D341Med (cell line): ENCODE data around the gene ZBTB7C.

ENCODE experiments used
- DNase-seq: peaks from one replicate; pipeline ENCODE4 v3.0.0; 2012; ENCODE audit warnings: low spot score

The ZBTB7C gene

DNA sequence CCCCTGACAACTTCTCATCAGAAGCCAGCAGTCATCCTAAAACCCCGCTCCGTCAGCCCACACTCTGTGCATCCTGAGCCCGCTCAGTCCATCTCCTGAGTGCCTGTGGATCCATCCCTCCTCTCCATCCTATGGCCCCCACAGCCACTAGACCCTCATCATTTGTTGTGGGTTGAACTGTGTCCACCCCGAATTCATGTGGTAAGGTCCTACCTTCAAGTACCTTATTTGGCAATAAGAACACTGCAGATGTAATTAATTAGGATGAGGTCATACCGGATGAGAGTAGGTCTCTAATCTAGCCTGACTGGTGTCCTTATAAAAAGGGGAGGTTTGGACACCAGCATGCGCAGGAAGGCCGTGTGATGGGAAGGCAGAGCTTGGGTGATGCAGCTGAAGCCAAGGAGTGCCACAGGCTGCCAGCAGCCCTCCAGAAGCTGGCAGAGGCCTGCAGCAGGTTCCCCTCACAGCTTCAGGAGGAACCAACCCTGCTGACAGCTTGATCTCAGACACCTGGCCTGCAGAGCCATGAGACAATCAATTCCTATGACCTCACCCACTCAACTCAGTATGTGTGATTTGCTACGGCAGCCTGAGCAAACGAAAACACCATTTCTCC lies 192.4 kb downstream of the ZBTB7C start:
- DNase-seq = no peak

DNA sequence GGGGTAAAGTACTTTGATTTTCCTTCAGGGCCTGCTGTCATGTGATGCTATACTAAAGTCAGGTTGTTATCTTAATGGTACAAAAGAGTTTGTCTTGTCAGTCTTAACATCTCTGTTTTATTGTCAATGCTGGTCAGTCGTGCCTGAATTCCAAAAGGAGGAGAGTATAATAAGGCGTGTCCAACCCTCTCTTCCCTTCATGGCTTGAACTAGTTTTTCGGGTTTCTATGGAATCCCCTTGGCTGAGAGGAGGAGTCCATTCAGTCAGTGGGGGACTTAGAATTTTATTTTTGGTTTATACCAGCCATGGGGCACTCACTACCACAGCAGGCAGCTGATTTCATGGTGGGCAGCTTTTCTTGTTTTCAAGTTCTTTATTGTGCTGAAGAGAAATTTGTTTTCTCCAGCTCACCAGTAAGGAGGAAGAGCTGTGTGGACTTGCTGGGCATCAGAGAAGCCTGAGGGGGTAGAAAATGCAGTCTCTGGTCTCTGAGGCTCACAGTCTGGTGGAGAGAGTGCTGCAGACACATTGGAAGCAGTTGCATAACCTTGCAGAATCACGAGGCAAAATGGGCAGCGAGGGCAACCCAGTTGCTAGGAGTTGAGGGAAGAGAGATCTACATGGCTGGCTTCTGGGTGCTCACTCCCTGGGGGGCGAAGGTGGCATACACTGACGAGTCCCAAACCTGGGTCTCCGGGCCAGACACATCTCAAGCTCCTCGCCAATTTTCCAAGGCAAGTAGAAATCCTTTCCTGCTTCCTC lies 193.1 kb downstream of the ZBTB7C start:
- no peak for DNase-seq

DNA sequence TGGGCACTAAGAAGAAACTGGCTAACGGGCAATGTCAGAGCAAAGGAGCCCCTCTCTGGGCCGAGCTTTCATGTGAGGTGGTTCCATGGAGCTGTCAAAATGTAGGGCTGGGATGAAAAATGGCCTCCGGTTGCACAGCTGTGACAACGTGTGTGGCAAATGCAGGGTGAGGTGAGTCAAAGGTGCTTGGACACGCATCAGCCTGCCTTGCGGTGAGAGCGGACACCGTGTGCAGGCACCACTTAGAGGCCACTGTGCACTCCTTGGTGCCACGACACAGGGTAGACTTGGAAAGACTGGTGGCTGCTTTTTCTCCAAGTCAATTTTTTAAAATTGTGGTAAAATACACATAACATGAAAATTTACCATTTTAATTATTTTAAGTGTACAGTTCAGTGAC lies 195.4 kb downstream of the ZBTB7C start:
- no peak for DNase-seq

DNA sequence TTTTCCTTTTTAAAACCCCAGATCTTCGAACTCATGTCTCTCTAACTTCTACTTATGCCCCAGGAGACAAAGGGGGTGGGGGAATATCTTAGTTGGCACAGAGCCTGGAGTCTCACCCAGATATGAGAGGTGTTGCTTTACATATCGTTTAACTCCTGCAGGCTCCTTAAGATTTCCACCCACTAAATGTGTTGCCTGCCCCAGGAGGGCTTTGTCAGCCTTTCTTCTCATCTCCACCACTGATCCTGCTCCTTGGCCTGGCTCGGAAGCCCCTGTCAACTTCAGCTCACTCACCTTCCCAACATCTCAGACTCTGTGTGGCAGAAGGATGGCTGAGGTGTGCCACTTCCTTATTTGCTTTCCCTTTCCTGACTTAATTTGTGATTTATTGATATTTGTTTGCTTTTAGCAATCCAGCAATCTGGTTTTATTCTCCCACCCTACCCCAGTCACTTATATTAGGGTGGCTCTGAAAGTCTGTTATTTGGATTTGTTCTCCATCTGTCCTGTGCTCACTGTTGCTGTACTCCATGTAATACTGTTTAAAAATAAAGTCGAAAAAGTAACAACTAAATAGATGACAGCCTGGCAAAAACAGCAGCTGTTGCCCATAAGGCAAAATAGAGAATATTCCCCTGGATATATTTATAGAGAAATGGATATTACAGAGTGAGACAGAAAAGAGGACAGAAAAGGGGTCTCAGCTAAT lies 200.6 kb downstream of the ZBTB7C start:
- DNase-seq = no peak

DNA sequence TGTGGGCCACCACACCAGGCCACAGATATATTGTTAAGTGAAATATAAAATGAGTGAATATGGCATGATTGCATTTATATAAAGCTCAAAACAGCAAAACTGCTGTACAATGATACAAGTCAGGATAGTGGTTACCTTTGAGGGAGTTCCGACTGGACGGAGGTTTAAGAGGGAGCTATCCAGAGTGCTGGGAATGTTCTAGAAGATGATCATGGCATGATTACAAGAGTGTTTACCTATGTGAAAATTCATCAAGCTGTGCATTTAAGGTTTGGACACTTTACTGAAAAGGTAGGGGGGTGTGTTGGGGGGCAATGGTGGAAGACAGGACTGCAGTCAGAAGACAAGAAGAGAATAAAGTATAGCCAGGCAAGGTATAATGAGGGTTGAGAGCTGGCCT lies 201.4 kb downstream of the ZBTB7C start:
- DNase-seq = no peak

DNA sequence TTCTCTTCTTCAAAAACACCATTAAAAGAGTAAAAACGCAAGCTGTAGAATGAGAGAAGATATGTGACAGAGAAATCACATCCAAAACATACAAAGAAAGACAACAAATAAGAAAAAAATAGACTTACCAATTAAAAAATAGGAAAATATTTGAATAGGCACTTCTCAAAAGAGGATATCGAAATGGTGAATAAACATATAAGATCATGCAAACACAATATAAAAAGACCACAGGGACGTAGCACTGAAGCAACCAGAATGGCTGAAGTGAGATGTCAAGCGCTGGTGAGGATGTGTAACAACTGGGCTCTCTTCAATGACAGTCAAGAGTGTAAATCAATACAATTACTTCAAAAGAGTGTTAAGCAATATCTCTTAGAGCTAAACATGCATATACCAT lies 202.3 kb downstream of the ZBTB7C start:
- DNase-seq = no peak

DNA sequence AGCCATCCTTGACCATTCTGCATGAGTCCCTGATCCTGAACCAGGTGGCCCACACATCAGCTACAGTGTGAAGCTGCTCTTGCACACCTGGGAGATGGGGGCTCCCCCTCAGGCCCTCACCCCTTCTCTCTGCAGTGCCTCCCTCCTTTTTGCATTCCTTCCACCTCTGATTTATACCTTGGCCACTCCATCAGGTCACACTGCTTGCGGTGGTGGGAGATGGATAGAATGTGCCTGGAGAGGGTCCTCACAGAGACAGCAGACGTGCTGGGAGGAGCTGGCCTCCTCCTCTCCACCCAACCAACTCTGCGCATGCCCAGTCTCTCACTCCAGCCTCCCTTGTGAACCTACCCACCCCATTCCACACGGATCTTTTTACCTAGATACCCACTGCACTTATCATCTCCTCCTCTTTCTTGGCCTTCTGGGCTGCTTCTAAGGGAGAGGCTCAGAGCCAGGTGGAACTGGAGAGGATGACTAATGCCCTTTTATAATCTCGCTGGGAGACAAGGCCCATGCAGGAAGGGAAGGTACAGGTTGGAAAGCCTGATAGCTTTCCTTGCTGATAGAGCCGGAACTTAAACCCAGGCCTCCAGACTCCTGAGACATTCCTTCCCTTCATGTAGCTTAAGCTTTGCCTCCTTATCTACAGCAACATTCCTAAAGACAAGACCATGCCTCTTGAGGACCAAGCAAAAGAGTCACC lies 205.1 kb downstream of the ZBTB7C start:
- DNase-seq = no peak

DNA sequence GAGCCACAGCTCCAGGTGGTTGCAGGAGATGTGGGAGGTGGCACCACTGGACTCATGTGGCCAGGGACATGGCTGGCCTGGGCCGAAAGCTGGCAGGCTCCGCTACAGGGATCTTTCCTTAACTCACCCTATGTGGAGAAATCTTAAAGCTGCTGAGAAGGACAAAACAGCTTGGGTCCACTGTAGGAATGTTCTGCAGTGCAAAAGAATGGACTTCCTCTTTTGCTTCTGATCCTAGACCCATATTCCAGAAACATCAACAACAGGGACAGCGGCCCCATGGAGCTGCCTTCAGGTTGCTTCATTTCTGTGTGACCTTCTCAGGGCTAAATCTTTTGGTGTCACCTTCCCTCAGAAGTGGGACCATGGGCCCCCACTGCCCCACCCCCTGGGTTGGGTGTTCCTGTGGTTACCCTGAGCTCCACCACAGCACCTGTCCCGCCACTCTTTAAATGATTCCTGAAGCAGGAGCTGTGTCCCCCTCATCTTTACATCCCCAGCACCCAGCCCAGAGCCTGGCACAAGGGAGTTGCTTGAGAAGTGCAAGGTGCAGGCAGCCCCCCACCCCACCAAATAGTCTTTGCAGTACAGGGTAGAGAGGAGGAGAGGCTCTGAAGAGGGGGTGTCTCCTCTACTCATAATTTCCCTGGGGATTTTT lies 205.8 kb downstream of the ZBTB7C start:
- no peak for DNase-seq

DNA sequence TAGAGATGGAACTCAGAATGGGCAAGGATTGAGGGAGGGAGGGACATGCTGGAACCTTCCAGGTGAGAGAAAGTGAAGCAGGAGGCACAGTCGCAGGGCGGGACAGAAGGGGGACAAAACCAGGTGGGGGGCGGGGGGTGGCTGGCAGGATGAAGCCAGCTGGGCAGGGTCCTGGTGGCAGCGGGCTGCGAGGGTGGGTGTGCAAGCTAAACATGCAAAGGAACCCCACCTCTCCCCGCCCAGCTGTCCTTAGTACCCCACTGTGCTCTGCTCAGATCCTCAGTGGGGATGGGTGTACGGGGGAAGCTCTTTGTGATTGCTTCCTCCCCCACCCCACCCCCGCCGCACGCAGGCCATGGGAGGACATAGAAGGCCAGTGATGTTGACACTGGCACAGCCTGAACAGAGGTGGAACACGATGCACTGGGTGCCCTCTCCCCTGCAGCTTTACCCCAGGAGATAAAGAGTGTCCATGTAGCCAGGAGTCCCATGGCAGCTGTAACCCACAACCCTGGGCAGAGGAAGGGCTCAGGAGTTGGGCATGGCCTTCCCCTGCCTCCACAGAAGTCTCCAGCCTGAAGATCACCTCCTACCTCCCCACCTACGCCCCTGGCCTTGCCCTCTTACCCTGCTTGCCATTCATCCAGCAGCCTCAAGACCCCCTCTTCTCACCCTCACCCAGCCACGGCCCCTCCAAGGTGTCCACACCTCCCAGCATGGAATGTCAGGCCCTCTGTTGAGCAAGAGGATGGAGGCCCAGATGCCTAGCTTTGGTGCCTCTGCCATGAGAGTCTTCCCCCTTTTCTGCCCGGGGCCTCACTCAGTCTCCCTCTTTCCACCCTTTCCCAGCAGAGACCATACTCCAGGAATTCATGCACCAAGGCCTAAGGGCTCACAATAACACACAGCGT lies 206.6 kb downstream of the ZBTB7C start:
- no peak for DNase-seq

DNA sequence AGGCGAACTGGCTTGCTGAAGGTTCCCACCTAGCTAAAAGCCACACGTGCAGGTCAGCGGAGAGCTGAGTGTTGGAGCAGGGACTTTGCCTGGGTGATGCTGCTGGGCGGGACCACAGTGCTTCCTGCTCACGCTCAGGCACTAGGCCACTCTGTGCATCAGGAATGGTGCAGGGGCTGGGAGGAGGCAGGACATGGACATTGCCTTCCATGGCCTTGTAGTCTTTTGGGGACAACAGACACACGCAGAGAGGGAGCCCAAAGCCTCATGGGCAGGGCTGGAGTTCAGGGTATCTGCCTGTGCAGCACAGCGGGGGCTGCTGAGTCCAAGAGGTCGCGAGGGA lies 207.2 kb downstream of the ZBTB7C start:
- DNase-seq = no peak

DNA sequence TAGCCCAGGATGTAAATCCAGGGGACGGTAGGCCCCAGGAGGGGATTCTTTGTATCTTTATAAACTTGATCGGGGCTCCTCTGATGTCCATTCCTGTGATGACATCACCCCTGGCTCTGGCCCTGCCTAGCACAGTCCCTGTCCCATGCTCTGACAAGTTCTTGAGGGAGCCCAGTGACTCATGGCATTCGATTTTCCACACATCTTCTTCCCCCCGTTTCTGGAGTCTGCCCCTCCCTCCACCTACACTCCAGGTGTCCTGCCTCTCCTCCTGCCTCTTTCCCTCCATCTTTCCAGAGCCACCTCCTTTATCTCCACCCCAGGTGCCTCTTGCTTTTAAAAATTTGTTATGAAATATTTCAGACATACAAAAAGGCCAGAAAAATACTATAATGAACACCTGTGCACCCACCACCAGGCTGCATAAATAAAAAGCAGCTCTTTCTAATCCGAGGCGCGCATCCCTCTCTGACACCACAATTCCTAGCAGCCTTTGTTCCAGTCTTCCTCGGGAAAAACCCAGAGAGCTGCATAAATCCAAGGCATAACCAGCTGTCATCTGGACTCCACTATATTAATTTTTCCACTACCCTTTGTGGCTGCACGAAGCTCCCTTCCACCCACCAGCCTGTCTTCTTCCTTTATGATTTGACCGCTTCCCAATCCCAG lies 207.7 kb downstream of the ZBTB7C start:
- DNase-seq = no peak

DNA sequence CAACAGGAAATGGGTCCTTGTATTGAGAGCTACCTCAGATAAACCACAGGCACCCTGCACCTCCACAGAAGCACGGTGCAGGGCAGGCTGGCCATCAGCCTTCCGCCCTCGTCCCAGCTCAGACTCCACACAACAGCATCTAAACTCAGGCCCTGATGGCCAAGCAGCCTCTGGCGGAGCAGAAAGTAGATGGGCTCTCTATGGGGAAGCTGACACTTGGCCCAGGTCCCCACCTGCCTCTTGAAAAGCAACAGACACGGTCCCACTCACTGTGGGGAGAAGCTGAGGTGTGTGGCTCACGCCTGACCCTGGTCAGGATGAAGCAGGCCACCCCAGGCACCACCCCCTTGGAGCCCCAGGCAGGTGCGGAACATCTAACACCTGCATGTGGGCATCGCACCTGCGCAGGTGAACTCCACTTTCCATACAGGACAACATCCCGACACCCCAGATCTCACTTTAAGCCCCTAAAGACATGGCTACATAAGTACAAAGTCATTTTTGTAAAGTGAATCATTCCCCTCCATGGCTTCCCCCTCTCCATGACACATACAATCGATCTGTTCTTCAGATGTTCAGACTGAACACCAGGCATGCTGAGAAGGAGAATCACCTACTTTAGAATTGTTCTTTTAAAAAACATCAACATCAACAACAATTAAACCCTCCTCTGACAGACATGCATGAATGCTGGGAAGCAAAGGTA lies 208.4 kb downstream of the ZBTB7C start:
- no peak for DNase-seq

DNA sequence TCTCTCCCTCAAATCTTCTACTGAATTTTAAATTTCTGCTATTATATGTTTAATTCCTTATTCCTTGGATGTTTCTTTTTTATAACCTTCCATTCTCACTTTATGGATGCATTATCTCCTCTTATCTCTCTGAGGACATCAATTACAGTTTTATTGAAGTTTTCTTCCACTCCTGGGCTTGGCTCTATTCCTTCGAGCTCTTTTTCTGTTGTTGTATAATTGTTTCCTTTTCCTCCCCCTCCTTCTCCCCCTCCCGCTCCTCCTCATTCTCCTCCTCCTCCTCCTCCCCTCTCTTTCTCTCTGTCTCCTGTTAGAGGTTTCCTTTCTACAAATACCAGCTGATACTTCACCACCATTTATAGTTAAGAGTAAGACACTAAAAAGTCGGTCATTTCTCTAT lies 209.8 kb downstream of the ZBTB7C start:
- no peak for DNase-seq

DNA sequence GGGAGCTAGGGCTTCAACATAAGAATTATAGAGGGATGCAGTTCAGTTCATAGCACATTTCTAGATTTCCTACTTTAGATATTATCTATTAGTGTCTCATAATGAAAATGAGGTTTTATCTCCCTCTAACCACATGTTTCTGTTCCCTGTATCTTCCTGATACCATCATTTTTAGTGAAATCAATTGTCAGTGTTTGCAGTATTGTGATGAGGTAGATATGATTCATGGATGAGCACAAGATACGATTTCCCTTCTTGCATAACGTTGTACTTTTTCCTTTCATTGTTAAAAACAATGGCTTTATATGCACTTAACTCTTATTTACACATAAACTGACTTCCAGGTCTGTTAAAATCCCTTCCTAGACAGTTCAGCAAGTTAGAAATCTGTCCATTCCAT lies 211.4 kb downstream of the ZBTB7C start:
- DNase-seq = no peak

DNA sequence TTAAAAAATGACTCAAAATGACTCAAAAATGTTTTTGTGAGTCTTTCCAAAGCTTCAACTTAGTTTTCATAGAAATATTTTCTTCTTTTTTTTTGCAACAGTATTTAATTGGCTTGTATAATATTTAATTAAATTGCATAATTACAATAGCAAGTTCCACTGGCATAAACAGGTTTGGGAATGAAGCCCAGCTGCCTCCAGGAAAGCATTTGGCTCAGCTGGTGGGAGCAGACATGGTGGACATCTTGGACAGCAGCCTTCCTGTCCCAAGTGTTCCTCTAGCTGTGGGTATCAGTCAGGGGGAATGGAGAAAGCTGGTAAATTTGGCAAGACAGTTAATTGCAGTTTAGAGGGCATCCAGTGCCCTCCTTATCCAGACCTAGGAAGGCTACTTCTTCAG lies 213.4 kb downstream of the ZBTB7C start:
- DNase-seq = no peak

DNA sequence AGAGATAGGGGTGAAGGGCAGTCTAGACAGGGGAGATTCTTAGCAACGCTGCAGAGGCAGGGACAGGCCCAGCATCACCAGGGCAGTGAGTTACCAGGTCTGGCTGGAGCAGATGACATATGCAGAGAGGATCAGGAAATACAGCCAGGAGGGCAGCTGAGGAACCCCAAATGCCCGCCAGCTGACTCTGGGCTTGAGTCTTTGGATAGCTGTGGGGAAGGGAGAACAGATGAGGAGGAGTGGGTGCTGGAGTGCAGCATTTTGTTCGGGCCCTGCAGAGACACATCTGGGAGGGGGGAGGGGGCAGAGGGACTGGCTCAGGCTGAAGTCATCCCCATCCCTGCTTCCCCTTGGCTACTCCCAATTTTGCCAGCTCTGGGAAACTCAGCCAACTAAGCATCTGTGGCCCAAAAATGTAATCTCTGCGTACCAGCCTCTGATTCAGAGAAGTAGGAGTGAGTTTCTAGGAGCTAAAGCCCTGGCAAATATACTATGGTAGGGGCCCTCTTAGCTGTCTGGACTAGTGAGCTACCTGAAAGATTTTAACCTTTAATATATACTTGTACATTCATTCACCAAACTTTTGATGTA lies 214.5 kb downstream of the ZBTB7C start:
- DNase-seq = peak; percentile 17

DNA sequence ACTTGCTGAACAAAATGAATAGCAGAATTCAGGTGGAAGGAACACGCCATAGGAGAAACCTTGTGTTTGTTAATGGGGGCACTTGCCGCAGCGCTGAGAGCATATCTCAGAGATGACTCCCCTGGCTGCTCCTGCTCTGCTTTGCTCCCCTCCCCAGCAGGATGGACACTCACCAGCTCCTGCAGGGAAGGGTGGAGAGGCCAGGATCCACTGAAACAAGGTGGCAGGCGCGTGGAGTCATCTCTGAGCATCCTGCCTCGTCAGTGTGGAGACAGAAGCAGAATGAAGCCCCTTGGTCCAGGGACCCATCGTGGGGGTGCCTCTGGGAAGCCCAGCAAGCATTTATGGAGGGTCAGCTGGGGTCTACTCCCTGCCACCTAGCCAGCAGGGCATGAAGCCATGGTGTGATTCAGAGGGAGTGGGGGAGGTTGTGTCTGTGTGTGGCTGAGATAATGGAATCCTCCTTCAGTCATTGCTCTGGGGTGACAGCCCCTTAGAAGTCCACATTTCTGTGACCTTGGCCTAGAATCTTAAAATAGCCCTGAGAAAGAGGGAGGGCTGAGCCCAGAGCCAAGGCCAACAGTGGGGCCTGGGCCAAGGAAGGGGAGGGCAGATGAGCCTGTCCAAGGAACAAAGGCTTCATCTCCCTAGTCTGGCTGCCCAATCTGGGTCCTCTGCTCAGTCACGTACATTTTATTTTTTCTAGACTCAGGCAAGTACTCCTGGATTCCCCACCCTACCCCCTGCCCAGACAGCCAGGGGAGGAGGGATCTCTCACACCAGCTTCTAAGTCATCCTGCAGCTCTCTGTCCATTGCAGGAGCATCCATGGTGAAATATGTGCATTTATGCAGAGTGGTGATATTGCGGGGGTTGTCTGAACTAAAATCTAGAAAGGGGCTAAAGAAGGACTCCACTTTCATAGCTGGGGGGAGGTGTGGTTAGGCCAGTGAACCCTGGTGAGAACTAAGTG lies 215.4 kb downstream of the ZBTB7C start:
- peak; percentile 14 for DNase-seq

DNA sequence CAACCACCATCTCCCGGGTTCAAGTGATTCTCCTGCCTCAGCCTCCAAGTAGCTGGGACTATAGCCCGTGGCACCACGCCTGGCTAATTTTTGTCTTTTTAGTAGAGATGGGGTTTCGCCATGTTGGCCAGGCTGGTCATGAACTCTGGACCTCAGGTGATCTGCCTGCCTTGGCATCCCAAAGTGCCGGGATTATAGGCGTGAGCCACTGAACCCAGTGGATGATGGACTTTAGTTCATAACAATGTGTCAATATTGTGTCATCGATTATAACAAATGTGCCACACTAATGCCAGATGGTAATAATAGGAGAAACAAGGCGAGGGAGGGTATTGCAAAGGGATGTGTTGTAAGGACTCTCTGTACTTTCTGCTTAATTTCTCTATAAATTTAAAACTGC lies 216.6 kb downstream of the ZBTB7C start:
- no peak for DNase-seq
